BE2C (cell line): ENCODE data around the gene FGFRL1.

Experiments
- DNase-seq: peaks from one replicate; pipeline ENCODE4 v3.0.0-alpha.2; 2020
- H3K27me3 ChIP-seq: fragments of 250-450 bp; sonication (Bioruptor Pico); 2 replicates; pipeline ENCODE4 v1.5.1; 2020; ENCODE audit warnings: mild to moderate bottlenecking
- H3K36me3 ChIP-seq: fragments of 250-450 bp; sonication (Bioruptor Pico); 2 replicates; pipeline ENCODE4 v1.5.1; 2020; ENCODE audit warnings: mild to moderate bottlenecking
- H3K4me1 ChIP-seq: fragments of 250-450 bp; sonication (Bioruptor Pico); 2 replicates; pipeline ENCODE4 v1.5.1; 2020
- H3K4me3 ChIP-seq: 2 replicates; pipeline ENCODE4 v1.5.1; 2011; ENCODE audit warnings: low read depth, low read length
- H3K9me3 ChIP-seq: fragments of 250-450 bp; sonication (Bioruptor Pico); 2 replicates; pipeline ENCODE4 v1.5.1; 2020
- CTCF ChIP-seq: IDR thresholded peaks from 2 replicates; pipeline ENCODE4 v1.5.1; 2012; ENCODE audit warnings: mild to moderate bottlenecking, low read depth, low read length

The FGFRL1 gene

GRCh38 chr4:1041936-1042330 lies 30.5 kb downstream of the FGFRL1 start:
- no peaks in the 10 kb centered on the region for H3K36me3 ChIP-seq
- no peak for DNase-seq
- no peak for TF ChIP-seq CTCF
- no peaks in the 10 kb centered on the region for H3K4me1 ChIP-seq
- no peaks in the 10 kb centered on the region for H3K9me3 ChIP-seq
- peaks cover 18% of the 10 kb centered on the region for H3K27me3 ChIP-seq
- no peak overlapping the region for H3K4me3 ChIP-seq

- no peak for TF ChIP-seq CTCF
- no peak overlapping the region for H3K4me3 ChIP-seq
- H3K9me3 ChIP-seq, result no peaks in the 10 kb centered on the region
- H3K4me1 ChIP-seq, result no peaks in the 10 kb centered on the region
- no peaks in the 10 kb centered on the region for H3K36me3 ChIP-seq
- no peak for DNase-seq
- peaks cover 18% of the 10 kb centered on the region for H3K27me3 ChIP-seq
These were observed 31.1 kb downstream of the FGFRL1 start for GRCh38 chr4:1042352-1043055.

GRCh38 chr4:1043162-1043561 lies 31.7 kb downstream of the FGFRL1 start:
- Histone ChIP-seq H3K36me3 (no peaks in the 10 kb centered on the region), H3K4me1 (no peaks in the 10 kb centered on the region), H3K9me3 (no peaks in the 10 kb centered on the region), H3K4me3 (no peak overlapping the region), H3K27me3 (peaks cover 20% of the 10 kb centered on the region)
- no peak for DNase-seq
- no peak for TF ChIP-seq CTCF

- TF ChIP-seq CTCF, result no peak
- no peak overlapping the region for H3K4me3 ChIP-seq
- H3K4me1 ChIP-seq, result no peaks in the 10 kb centered on the region
- H3K36me3 ChIP-seq, result no peaks in the 10 kb centered on the region
- no peaks in the 10 kb centered on the region for H3K9me3 ChIP-seq
- H3K27me3 ChIP-seq, result peaks cover 27% of the 10 kb centered on the region
- peak; percentile 62 for DNase-seq
These were observed 32.4 kb downstream of the FGFRL1 start for GRCh38 chr4:1043651-1044468.

GRCh38 chr4:1044469-1045192 lies 33.2 kb downstream of the FGFRL1 start:
- H3K36me3 ChIP-seq, result no peaks in the 10 kb centered on the region
- peak; percentile 1 for DNase-seq
- H3K9me3 ChIP-seq, result no peaks in the 10 kb centered on the region
- no peak for TF ChIP-seq CTCF
- H3K4me3 ChIP-seq, result no peak overlapping the region
- H3K27me3 ChIP-seq, result peaks cover 34% of the 10 kb centered on the region
- H3K4me1 ChIP-seq, result no peaks in the 10 kb centered on the region
